Endothelial cell of umbilical vein (primary cell): ENCODE data around the gene SHISA7. TPM values are rescaled to one million over a fixed set of nuclear protein-coding genes. Genes with fewer than 3 reads are reported as not detected.

ENCODE experiments used
- BruUV-seq: library from RNA; stranded (reverse); fragments of 400-500 nt; replicated peaks from 2 replicates; lab custom pipeline; 2021; lab: Mats Ljungman, UMichigan
- CTCF ChIA-PET: fragments of 300-600, 350-600 bp; sonication (Branson Sonifier 250); formaldehyde crosslinking; loops from one replicate; lab custom pipeline; 2021; ENCODE audit warnings: antibody characterized with exemption, inconsistent platforms; lab: Charles Lee
- POLR2A ChIA-PET: fragments of 300-600, 350-600 bp; sonication (Branson Sonifier 250); formaldehyde crosslinking; loops from one replicate; lab custom pipeline; 2021; ENCODE audit warnings: antibody characterized with exemption, inconsistent platforms; lab: Charles Lee
- DNase-seq: peaks from one replicate; pipeline ENCODE4 v3.0.0-alpha.2; 2011; ENCODE audit warnings: low read depth, low spot score
- FAIRE-seq: peaks from 2 replicates; lab custom pipeline; 2011; peaks lifted over from hg19 to GRCh38; lab: Jason Lieb, UNC
- H2AFZ ChIP-seq: 2 replicates; pipeline ENCODE4 v1.6.0; 2012; ENCODE audit warnings: low read depth, low read length, control low read depth, inconsistent platforms
- H3K27ac ChIP-seq: 2 replicates; pipeline ENCODE4 v1.5.1; 2011; ENCODE audit warnings: low read depth, mild to moderate bottlenecking, control low read depth, low read length, moderate library complexity; ENCODE audit not compliant: insufficient read depth
- H3K27me3 ChIP-seq, 2 experiments: 2 replicates each; pipeline versions ENCODE4 v1.6.0 to v1.6.1; 2011; ENCODE audit warnings: low read length in 2 of 2, mixed read lengths in 1 of 2; ENCODE audit not compliant: control insufficient read depth in 2 of 2, insufficient read depth in 2 of 2
- H3K36me3 ChIP-seq, 2 experiments: 2 replicates in 1 of 2; 3 replicates in 1 of 2; pipeline ENCODE4 v1.5.1; 2011; ENCODE audit warnings: low read length in 2 of 2, mild to moderate bottlenecking in 1 of 2, moderate library complexity in 1 of 2; ENCODE audit not compliant: control insufficient read depth in 2 of 2, insufficient read depth in 2 of 2; ENCODE audit errors: extremely low read depth in 1 of 2
- H3K4me1 ChIP-seq: 3 replicates; pipeline ENCODE4 v1.5.1; 2011; ENCODE audit warnings: mild to moderate bottlenecking, low read length; ENCODE audit not compliant: control insufficient read depth, insufficient read depth; ENCODE audit errors: extremely low read depth
- H3K4me2 ChIP-seq: 2 replicates; pipeline ENCODE4 v1.6.1; 2011; ENCODE audit warnings: low read length, control low read depth, mixed read lengths; ENCODE audit not compliant: insufficient read depth
- H3K4me3 ChIP-seq, 3 experiments: fragments of 200-600 bp in 1 of 3; sonication (generic), shearing (Covaris generic) in 1 of 3; replicated peaks in 1 of 3; 2 replicates each; pipeline ENCODE4 v1.5.1; 2011 to 2016; ENCODE audit warnings: control low read depth in 3 of 3, low read length in 3 of 3, mild to moderate bottlenecking in 2 of 3, inconsistent platforms in 1 of 3, low read depth in 1 of 3, moderate library complexity in 1 of 3; ENCODE audit not compliant: insufficient read depth in 1 of 3
- H3K79me2 ChIP-seq: 2 replicates; pipeline ENCODE4 v1.6.0; 2012; ENCODE audit warnings: low read length, inconsistent platforms; ENCODE audit not compliant: control insufficient read depth, insufficient read depth
- H3K9ac ChIP-seq: replicated peaks from 2 replicates; pipeline ENCODE3; 2011; ENCODE audit warnings: low read length, control low read depth; ENCODE audit not compliant: insufficient read depth; ENCODE audit errors: extremely low read depth
- H3K9me1 ChIP-seq: replicated peaks from 3 replicates; pipeline ENCODE4 v1.6.0; 2011; ENCODE audit warnings: mild to moderate bottlenecking, low read length; ENCODE audit not compliant: control insufficient read depth, insufficient read depth; ENCODE audit errors: extremely low read depth
- H3K9me3 ChIP-seq: replicated peaks from 2 replicates; pipeline ENCODE4 v1.5.1; 2012; ENCODE audit warnings: low read length, inconsistent platforms; ENCODE audit not compliant: control insufficient read depth, insufficient read depth
- H4K20me1 ChIP-seq: replicated peaks from 2 replicates; pipeline ENCODE3; 2011; ENCODE audit warnings: mild to moderate bottlenecking, low read length; ENCODE audit not compliant: control insufficient read depth, insufficient read depth; ENCODE audit errors: extremely low read depth
- EZH2 ChIP-seq: IDR thresholded peaks from 2 replicates; pipeline ENCODE4 v1.6.1; 2012; ENCODE audit warnings: borderline replicate concordance, low read depth, mild to moderate bottlenecking, moderate library complexity, low read length, inconsistent platforms; ENCODE audit not compliant: severe bottlenecking
- FOS ChIP-seq: IDR thresholded peaks from 2 replicates; pipeline ENCODE4 v1.6.1; 2011; ENCODE audit warnings: mild to moderate bottlenecking, low read length, moderate library complexity, borderline replicate concordance; ENCODE audit not compliant: insufficient read depth
- GATA2 ChIP-seq: IDR thresholded peaks from 2 replicates; pipeline ENCODE4 v1.7.0; 2011; ENCODE audit warnings: low read depth, mild to moderate bottlenecking, moderate library complexity, mixed read lengths, low read length; ENCODE audit not compliant: insufficient read length, insufficient read depth
- JUN ChIP-seq: IDR thresholded peaks from 2 replicates; pipeline ENCODE4 v1.6.1; 2011; ENCODE audit warnings: borderline replicate concordance, low read depth; ENCODE audit not compliant: insufficient read length, insufficient read depth
- MYC ChIP-seq: IDR thresholded peaks from one replicate; pipeline ENCODE4 v1.6.1; 2011; ENCODE audit warnings: mild to moderate bottlenecking, low read depth, low read length
- POLR2A ChIP-seq: IDR thresholded peaks from 2 replicates; pipeline ENCODE4 v1.6.1; 2012; ENCODE audit warnings: low read depth, mild to moderate bottlenecking, control low read depth, low read length
- POLR2AphosphoS5 ChIP-seq: IDR thresholded peaks from 2 replicates; pipeline ENCODE4 v1.6.1; 2012; ENCODE audit warnings: low read depth, mild to moderate bottlenecking, control low read depth, low read length, moderate library complexity; ENCODE audit not compliant: insufficient read depth
- dilution Hi-C: fragments of 300-500 bp; cut with MboI; formaldehyde crosslinking; loops from one replicate; pipeline ENCODE4 v1.15.0; 2019; ENCODE audit warnings: low sequenced_read_pairs; ENCODE audit not compliant: extremely low pct_ligation_motif_present
- intact Hi-C: fragments of 100-400 bp; cut with micrococcal nuclease; formaldehyde crosslinking; loops from one replicate; pipeline ENCODE4 v1.10.0; 2022
- polyA plus RNA-seq, 4 experiments: library from polyadenylated mRNA; depleted of rRNA in 3 of 4; stranded (reverse) in 3 of 4; unstranded in 1 of 4; fragments of >200 nt; gene quantifications; 2 replicates each; pipeline versions ENCODE4 v1.2.1 to v1.2.3, GENCODE V29; 2011 to 2012; ENCODE audit warnings: missing spikeins in 1 of 4
- total RNA-seq: library from RNA; stranded (reverse); gene quantifications from 2 replicates; pipeline ENCODE4 v1.2.3, GENCODE V29; 2021
- TF ChIP-seq, protein P1 (sequence below), 2 donors: IDR thresholded peaks; 1 replicate in 1 of 2; 2 replicates in 1 of 2; pipeline ENCODE4 v1.5.1; 2011; ENCODE audit warnings: low read length in 2 of 2, mild to moderate bottlenecking in 2 of 2, moderate library complexity in 2 of 2, control low read depth in 1 of 2, inconsistent platforms in 1 of 2, low read depth in 1 of 2; ENCODE audit not compliant: insufficient read depth in 1 of 2; ENCODE audit errors: extremely low read depth in 1 of 2
- TF ChIP-seq, protein P2 (sequence below): IDR thresholded peaks from 2 replicates; pipeline ENCODE4 v1.6.1; 2011; ENCODE audit not compliant: insufficient read depth, insufficient read length

Gene SHISA7
- total and polyA plus RNA-seq, 2 donors (not counting 3 experiments of a cell fraction or from before 2014, with no cell fraction given) = not detected

DNA sequence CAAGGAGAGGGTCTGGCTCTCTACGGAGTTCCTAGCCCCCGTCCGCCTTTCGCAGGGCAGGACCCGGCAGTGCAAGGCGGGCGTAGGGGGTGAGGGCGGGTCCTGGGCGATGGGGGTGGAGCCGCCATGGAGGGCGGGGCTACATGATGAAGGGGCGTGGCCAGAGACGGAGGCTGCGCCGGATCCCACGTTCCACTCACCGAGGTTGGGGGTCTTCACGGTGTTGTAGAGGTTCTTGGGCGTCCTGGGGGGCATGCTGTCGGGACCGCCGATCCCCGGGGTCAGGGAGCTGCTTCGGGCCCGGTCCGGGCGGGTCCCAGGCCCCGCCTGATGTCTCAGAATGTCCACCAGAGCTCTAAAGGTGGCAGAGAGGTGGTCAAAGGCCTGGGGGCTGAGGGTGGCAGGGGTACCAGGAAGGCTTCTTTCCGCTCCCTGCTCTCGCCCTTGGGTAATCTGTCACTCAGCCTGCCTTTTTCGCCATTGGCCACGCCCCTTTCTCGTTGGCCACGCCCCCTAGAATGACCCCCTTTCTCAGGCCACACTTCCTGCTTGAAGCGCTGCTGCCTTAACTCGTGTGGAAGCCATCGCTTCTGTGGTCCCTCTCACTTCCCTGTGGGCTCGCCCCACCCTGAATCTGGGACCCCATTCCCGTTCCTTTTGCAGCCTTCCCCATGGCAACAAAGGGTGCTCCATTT, 2.5 kb downstream of the SHISA7 start:
- no peak overlapping the region for H3K4me3 ChIP-seq
- dilution Hi-C loops = no loop called here
- no peak overlapping the region for H2AFZ ChIP-seq
- H3K27ac ChIP-seq = no peak overlapping the region
- no peaks in the 10 kb centered on the region for H3K79me2 ChIP-seq
- H3K36me3 ChIP-seq = no peaks in the 10 kb centered on the region
- no peaks in the 10 kb centered on the region for H3K9me1 ChIP-seq
- no peak for FAIRE-seq
- ChIA-PET POLR2A (no interaction called here), CTCF (no interaction called here)
- H4K20me1 ChIP-seq = no peaks in the 10 kb centered on the region
- H3K9me3 ChIP-seq = no peaks in the 10 kb centered on the region
- no peak overlapping the region for H3K4me2 ChIP-seq
- no TSS peak for BruUV-seq
- intact Hi-C loops = no loop called here
- TF ChIP-seq FOS (no peak), MYC (no peak), JUN (no peak), POLR2A (no peak), POLR2AphosphoS5 (no peak), GATA2 (no peak), EZH2 (no peak)
- TF ChIP-seq, protein P1, sequence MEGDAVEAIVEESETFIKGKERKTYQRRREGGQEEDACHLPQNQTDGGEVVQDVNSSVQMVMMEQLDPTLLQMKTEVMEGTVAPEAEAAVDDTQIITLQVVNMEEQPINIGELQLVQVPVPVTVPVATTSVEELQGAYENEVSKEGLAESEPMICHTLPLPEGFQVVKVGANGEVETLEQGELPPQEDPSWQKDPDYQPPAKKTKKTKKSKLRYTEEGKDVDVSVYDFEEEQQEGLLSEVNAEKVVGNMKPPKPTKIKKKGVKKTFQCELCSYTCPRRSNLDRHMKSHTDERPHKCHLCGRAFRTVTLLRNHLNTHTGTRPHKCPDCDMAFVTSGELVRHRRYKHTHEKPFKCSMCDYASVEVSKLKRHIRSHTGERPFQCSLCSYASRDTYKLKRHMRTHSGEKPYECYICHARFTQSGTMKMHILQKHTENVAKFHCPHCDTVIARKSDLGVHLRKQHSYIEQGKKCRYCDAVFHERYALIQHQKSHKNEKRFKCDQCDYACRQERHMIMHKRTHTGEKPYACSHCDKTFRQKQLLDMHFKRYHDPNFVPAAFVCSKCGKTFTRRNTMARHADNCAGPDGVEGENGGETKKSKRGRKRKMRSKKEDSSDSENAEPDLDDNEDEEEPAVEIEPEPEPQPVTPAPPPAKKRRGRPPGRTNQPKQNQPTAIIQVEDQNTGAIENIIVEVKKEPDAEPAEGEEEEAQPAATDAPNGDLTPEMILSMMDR (IDR thresholded peaks at IDR 0.05; ENCODE audit: extremely low read depth in 1 of 2, insufficient read depth in 1 of 2, low read depth in 1 of 2, low read length in 2 of 2) = no peak
- TF ChIP-seq, protein P2, sequence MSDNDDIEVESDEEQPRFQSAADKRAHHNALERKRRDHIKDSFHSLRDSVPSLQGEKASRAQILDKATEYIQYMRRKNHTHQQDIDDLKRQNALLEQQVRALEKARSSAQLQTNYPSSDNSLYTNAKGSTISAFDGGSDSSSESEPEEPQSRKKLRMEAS = no peak
- H3K27me3 ChIP-seq = peaks cover 37 to 42% of the 10 kb centered on the region in 2 experiments
- no peak for DNase-seq
- no peak overlapping the region for H3K9ac ChIP-seq
- H3K4me1 ChIP-seq = no peaks in the 10 kb centered on the region
